Measurements from ENCODE around the gene NGFR.
"Not testable (repeated sequence)": the region's sequence is repeated elsewhere in the genome, so short reads cannot be mapped to it uniquely, and the experiment has no call there.

Gene NGFR

DNA sequence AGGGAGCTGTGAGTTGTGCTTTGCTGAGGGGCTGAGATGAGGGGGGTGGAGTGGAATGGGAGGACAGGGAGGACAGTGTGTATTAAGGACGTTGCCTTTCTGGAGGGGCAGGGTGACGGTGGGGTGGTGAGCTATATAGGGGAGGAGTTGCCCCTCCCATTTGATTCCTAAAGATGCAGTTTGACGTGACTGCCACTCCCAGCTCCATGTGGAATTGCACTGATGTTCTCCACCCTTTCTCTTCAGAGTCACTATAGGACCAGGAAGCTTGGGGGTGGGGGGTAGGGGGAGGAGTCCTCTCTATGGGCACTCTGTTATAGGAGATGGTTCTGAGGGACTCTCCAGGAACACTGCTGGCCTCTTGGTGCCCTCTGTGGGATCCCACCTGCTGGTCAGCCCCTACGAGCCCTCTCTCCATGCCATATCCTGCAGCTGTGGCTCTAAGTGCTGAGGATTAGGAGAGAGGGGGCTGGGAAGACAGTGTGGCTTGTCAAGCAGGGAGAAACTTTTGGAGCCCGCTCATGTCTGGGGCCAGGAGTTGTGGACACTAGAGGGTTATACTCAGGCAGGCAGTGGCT is 3.8 kb upstream of the NGFR start:
- no peak for DNase-seq (ENCODE audit: low spot score in 2 of 2)
- H3K27me3 Mint-ChIP-seq, result peaks cover 48% of the 10 kb centered on the region
- peaks cover 3% of the 10 kb centered on the region for H3K36me3 Mint-ChIP-seq (ENCODE audit: insufficient read depth)
- no peaks in the 10 kb centered on the region for H3K9me3 Mint-ChIP-seq
- H3K4me1 Mint-ChIP-seq, result peaks cover 22% of the 10 kb centered on the region
- no peak for ATAC-seq (replicated peaks; ENCODE audit: extremely low read depth, poor library complexity, severe bottlenecking)
- H3K27ac Mint-ChIP-seq (ENCODE audit: low read depth), result no peak overlapping the region
- H3K4me3 Mint-ChIP-seq, result no peak overlapping the region

DNA sequence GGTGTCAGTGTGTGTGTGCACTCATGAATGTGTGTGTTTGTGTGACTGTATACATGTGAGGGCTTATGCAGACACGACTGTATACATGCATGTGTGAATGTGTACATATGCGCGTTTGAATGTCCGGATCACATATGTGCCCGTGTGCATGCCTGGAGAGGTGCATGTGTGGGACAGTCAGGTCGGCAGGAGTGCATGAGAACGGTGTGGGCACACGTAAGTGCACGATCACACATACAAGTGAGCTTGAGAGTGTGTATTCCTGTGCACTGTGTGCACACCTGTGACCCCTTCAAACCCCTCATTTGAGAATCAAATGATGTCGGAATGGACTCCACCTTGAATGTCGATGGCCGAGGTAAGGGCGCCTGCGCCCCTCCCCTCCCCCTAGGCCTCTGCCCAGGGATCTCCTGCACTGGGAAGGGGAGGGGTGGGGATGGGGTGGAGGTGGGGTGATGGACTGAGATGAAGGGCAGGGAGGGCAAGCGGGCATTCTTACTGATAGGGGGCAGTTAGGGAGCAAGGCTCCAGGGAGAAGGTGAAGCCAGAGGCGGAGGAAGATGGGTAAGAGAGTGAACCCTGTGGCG is 601 bp upstream of the NGFR start:
- peak overlapping the region; percentile 84 for H3K4me3 Mint-ChIP-seq
- peaks cover 42% of the 10 kb centered on the region for H3K27me3 Mint-ChIP-seq
- no peak for DNase-seq (ENCODE audit: low spot score in 2 of 2)
- H3K9me3 Mint-ChIP-seq, result no peaks in the 10 kb centered on the region
- no peak overlapping the region for H3K27ac Mint-ChIP-seq (ENCODE audit: low read depth)
- peaks cover 6% of the 10 kb centered on the region for H3K36me3 Mint-ChIP-seq (ENCODE audit: insufficient read depth)
- H3K4me1 Mint-ChIP-seq, result peaks cover 41% of the 10 kb centered on the region
- no peak for ATAC-seq (replicated peaks; ENCODE audit: extremely low read depth, poor library complexity, severe bottlenecking)

DNA sequence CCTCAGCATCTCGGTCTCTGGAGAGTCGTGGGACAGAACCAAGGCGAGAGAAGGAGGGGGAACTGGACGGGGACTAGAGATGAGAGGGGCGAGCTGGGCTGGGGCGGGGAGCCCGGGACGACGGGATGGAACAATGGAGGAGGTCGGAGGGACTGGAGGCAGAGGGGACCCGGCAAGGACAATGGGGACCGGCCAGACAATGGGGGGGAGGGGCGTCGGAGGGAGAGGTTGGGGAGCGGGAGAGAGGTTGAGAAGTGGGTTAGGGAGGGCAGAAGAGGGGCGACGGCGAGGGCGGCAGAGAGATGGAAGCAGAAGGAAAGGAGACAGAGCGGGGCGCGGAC is 719 bp downstream of the NGFR start:
- Mint-ChIP-seq H3K36me3 (ENCODE audit: insufficient read depth) (peaks cover 6% of the 10 kb centered on the region), H3K27me3 (peaks cover 42% of the 10 kb centered on the region), H3K9me3 (no peaks in the 10 kb centered on the region), H3K27ac (ENCODE audit: low read depth) (no peak overlapping the region), H3K4me3 (peak overlapping the region; percentile 84), H3K4me1 (peaks cover 41% of the 10 kb centered on the region)
- no peak for DNase-seq (ENCODE audit: low spot score in 2 of 2)
- no peak for ATAC-seq (replicated peaks; ENCODE audit: extremely low read depth, poor library complexity, severe bottlenecking)

DNA sequence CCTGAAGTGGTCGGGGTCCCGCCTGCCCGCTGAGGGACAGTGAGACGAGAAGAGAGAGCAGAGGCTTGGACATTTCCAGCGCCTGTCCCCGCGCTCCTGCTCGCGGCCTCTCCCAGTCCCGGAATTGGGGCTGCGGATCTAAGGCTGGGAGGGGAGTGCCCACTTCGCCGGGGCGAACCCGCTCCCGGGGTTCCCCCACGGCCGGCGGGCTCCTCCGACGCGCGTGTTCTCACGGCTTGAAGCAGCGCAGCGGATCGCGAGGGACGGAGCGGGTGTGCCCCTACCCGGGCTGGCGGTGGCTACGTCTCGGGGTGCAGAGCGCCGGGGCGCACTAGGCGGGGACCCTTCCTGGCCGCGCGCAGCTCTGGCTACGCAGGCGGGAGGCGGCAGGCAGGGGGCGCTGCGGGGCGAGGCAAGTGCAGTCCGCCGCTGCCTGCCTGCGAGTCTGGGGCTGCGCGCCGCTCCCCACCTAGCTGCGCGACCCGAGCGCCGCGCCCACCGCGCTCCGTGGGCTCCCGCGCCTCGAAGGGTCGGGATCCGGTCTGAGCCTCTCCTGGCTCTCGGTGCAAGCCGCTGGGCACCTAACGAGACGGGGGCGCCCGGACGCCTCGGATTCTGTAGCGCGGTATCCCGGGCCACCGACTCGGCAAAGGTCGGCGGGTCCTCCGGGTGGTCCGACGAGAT is 1.2 kb downstream of the NGFR start:
- H3K4me1 Mint-ChIP-seq, result peaks cover 41% of the 10 kb centered on the region
- H3K4me3 Mint-ChIP-seq, result peak overlapping the region; percentile 84
- H3K27me3 Mint-ChIP-seq, result peaks cover 43% of the 10 kb centered on the region
- peak; percentile 71 to 86 for DNase-seq (ENCODE audit: low spot score in 2 of 2)
- no peak overlapping the region for H3K27ac Mint-ChIP-seq (ENCODE audit: low read depth)
- H3K9me3 Mint-ChIP-seq, result no peaks in the 10 kb centered on the region
- ATAC-seq (replicated peaks; ENCODE audit: extremely low read depth, poor library complexity, severe bottlenecking), result peak; percentile 87
- H3K36me3 Mint-ChIP-seq (ENCODE audit: insufficient read depth), result peaks cover 6% of the 10 kb centered on the region

DNA sequence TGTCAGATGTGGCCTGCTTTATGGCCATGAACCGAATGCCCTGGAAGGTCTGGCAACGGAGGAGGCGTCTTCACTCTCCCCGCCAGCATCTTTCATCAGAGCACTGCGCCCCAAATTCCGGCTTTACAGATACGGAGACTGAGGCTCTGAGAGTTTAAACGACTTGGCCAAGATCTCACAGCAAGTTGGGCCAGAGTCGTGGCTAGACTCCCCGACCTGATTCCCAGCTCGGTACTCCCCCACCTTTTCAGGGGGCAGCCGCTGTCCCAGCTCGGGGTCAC is 1.7 kb downstream of the NGFR start:
- ATAC-seq (replicated peaks; ENCODE audit: extremely low read depth, poor library complexity, severe bottlenecking), result no peak
- peaks cover 48% of the 10 kb centered on the region for H3K27me3 Mint-ChIP-seq
- H3K27ac Mint-ChIP-seq (ENCODE audit: low read depth), result no peak overlapping the region
- H3K36me3 Mint-ChIP-seq (ENCODE audit: insufficient read depth), result peaks cover 6% of the 10 kb centered on the region
- peak overlapping the region; percentile 84 for H3K4me3 Mint-ChIP-seq
- H3K9me3 Mint-ChIP-seq, result no peaks in the 10 kb centered on the region
- no peak for DNase-seq (ENCODE audit: low spot score in 2 of 2)
- peaks cover 41% of the 10 kb centered on the region for H3K4me1 Mint-ChIP-seq

DNA sequence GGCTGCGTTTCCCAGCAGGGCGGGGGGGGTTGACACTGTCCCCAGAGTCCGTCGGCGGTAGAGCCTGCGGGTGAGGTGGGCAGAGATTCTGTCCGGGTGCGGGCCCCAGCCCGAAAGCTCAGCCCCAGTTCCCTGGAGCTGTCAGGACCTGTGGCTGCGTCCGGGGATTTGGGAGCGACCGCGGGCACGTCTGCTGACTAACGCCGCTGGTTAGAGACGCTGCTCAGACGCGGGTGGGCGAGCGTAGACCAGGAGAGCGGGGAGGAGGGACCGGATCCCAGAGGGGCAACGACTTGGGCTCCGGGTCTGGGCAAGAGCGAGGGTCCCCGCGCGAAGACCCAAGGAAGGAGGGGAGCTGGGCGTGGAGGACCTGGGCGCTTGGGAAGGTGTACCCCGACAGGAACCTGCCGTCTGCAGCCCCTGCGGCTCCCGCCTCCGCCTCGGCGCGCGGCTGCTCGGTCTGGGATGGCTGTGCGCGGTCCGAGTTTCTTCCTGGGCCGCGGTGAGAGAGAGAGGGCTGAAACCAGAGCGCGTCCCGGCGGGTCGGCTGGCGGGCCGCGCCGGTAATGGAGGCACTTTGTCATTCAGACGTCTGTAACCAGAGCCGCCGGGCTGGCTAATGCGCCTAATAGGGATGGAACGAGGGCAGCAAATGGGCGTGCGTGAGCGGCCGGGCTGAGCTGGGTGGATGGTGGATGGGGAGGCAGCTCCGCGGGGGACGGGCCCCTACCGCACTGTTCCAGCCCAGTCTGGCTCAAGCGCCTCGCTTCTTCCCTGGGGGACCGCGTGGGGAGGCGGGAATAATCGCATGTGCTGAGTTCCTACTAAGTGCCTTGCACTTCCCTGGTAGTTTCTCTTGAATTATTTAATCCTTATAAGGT is 2.3 kb downstream of the NGFR start:
- Mint-ChIP-seq H3K4me3 (peak overlapping the region; percentile 84), H3K27me3 (peaks cover 53% of the 10 kb centered on the region), H3K9me3 (no peaks in the 10 kb centered on the region), H3K4me1 (peaks cover 41% of the 10 kb centered on the region), H3K27ac (ENCODE audit: low read depth) (no peak overlapping the region), H3K36me3 (ENCODE audit: insufficient read depth) (peaks cover 6% of the 10 kb centered on the region)
- DNase-seq (ENCODE audit: low spot score in 2 of 2) (no peak), ATAC-seq (replicated peaks; ENCODE audit: extremely low read depth, poor library complexity, severe bottlenecking) (no peak)

DNA sequence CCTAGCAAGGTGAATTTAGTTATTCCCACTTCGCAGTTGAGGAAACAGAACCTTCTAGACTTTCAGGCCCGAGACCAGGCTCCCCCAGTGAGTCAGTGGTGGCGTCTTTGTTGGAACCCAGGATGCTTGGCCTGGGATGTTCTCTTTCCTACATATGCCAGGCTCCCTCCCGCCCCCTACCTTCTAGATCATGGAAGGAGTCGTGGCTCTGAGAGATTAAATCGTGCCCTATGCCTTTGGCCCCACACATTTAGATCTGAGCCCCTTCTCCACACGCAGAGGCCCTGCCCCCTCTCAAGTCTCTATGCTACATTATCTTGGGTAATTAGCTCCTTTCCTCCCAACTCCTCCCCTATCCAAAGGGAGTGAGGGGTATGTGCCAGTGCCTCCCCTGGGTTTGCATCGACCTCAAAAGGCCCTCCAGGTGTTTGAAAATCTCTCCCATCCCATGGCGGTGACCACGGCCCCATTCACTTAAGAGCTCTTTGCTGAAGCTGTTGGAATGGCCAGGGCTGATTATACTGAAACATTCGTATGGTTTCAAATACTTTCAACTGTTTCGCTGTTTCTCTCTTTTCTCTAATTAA is 3.0 kb downstream of the NGFR start:
- Mint-ChIP-seq H3K4me3 (peak overlapping the region; percentile 84), H3K9me3 (no peaks in the 10 kb centered on the region), H3K36me3 (ENCODE audit: insufficient read depth) (peaks cover 4% of the 10 kb centered on the region), H3K27me3 (peaks cover 61% of the 10 kb centered on the region), H3K4me1 (peaks cover 41% of the 10 kb centered on the region), H3K27ac (ENCODE audit: low read depth) (no peak overlapping the region)
- DNase-seq (ENCODE audit: low spot score in 2 of 2), result no peak
- ATAC-seq (replicated peaks; ENCODE audit: extremely low read depth, poor library complexity, severe bottlenecking), result no peak

DNA sequence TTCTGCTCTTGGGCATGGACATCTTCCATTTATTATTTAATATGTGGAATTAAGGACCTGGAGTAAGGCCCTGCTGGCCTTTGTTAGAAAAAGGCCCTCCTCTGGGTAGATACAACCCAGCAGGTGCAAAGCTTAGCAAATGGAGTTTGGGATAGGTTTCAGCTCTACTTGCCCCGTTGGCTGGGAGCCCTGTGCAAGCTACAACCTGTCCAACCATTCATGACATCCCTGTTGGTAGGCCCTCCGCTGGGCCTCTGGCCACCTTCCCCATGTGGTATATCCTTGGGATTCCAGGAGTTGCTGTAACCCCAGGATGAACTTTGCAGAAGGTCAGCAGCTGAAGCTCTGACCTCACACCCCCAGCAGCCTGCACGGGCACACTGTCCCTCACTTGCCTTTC is 6.4 kb downstream of the NGFR start:
- Mint-ChIP-seq H3K9me3 (no peaks in the 10 kb centered on the region), H3K4me3 (no peak overlapping the region), H3K27me3 (peaks cover 92% of the 10 kb centered on the region), H3K4me1 (peaks cover 23% of the 10 kb centered on the region), H3K27ac (ENCODE audit: low read depth) (no peak overlapping the region), H3K36me3 (ENCODE audit: insufficient read depth) (peaks cover 5% of the 10 kb centered on the region)
- ATAC-seq (replicated peaks; ENCODE audit: extremely low read depth, poor library complexity, severe bottlenecking), result no peak
- no peak for DNase-seq (ENCODE audit: low spot score in 2 of 2)

DNA sequence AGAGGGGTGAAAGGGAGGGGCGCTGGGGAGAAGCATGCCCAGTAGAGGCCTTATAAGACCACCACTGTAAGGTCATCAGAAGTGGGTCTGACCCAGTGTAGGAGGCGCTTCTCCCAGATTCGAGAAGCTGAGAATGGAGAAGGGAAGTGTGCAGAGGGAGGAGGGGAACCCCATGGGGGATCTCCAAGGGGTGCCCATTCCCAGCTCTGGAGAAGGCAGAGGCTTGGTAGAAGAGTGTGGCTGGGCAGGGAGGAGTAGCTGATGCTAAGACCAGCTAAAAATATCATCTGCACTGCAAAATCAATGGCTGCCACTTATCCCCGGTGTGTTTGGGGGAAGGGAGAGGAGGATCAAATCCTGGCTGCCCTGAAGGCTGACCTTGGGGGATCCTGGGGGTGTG is 7.2 kb downstream of the NGFR start:
- no peak overlapping the region for H3K27ac Mint-ChIP-seq (ENCODE audit: low read depth)
- peaks cover 97% of the 10 kb centered on the region for H3K27me3 Mint-ChIP-seq
- DNase-seq (ENCODE audit: low spot score in 2 of 2) (no peak), ATAC-seq (replicated peaks; ENCODE audit: extremely low read depth, poor library complexity, severe bottlenecking) (no peak)
- H3K9me3 Mint-ChIP-seq, result no peaks in the 10 kb centered on the region
- H3K4me1 Mint-ChIP-seq, result peaks cover 19% of the 10 kb centered on the region
- peaks cover 2% of the 10 kb centered on the region for H3K36me3 Mint-ChIP-seq (ENCODE audit: insufficient read depth)
- H3K4me3 Mint-ChIP-seq, result no peak overlapping the region

DNA sequence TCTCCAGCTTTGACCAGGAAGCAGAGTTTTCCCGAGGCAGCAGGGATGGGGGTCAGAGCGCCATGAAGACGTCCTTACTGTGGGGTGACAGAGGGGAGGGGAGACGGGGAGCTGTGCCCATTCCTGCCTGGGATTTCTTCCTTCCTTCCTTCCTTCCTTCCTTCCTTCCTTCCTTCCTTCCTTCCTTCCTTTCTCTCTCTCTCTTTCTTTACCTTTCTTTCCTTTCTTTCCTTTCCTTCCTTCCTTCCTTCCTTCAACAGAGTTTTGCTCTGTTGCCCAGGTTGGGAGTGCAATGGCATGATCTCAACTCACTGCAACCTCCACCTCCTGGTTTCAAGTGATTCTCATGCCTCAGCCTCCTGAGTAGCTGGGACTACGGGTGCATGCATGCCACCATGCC is 7.6 kb downstream of the NGFR start:
- H3K27ac Mint-ChIP-seq (ENCODE audit: low read depth); ATAC-seq (replicated peaks; ENCODE audit: extremely low read depth, poor library complexity, severe bottlenecking); H3K9me3 Mint-ChIP-seq; DNase-seq (ENCODE audit: low spot score in 2 of 2); H3K4me3 Mint-ChIP-seq; H3K36me3 Mint-ChIP-seq (ENCODE audit: insufficient read depth): not testable (repeated sequence)
- peaks cover 15% of the 10 kb centered on the region for H3K4me1 Mint-ChIP-seq
- peaks cover 97% of the 10 kb centered on the region for H3K27me3 Mint-ChIP-seq

DNA sequence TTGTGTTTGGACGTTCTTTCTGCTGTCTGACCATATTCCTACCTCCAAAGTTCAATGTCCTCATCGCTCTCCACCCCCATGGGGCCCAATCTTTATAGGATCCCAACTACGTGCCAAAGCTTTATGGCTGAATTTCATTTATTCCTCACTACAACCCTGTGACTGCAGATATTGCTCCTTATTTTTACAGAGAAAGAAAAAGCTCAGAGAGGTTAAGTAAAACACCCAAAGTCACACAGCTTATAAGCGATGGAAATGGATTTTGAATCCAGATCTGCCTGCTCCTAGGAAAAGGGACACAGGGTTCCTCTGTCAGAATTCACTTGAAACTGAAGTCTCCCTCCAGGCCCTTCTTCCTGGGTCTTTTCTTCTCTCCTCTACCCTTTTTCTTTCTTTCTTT is 9.3 kb downstream of the NGFR start:
- Mint-ChIP-seq H3K4me3 (no peak overlapping the region), H3K9me3 (no peaks in the 10 kb centered on the region), H3K27ac (ENCODE audit: low read depth) (no peak overlapping the region), H3K36me3 (ENCODE audit: insufficient read depth) (peaks cover 2% of the 10 kb centered on the region), H3K4me1 (no peaks in the 10 kb centered on the region), H3K27me3 (peaks cover 96% of the 10 kb centered on the region)
- ATAC-seq (replicated peaks; ENCODE audit: extremely low read depth, poor library complexity, severe bottlenecking) (no peak), DNase-seq (ENCODE audit: low spot score in 2 of 2) (no peak)

DNA sequence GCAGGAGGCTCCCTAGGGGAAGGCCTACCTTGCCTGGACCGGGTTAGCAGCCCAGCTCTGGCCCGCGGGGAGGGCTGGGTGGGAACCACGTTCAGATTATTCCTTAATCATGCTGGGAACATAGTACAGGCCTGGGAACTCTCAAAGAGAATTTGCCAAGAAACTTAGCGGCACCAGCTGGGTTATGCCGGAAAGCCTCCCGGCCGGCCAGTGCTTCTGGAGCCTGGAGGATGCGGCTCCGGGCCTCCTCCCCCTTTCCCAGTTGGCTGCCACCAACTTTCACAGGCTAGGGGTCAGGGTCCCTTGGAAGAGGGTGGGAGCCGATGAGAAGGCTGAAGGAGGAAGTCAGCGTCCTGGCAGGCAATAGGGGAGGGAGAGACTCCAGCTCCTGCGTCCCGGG is 10.8 kb downstream of the NGFR start:
- peaks cover 2% of the 10 kb centered on the region for H3K36me3 Mint-ChIP-seq (ENCODE audit: insufficient read depth)
- H3K27me3 Mint-ChIP-seq, result peaks cover 94% of the 10 kb centered on the region
- H3K4me1 Mint-ChIP-seq, result no peaks in the 10 kb centered on the region
- H3K27ac Mint-ChIP-seq (ENCODE audit: low read depth), result no peak overlapping the region
- ATAC-seq (replicated peaks; ENCODE audit: extremely low read depth, poor library complexity, severe bottlenecking) (no peak), DNase-seq (ENCODE audit: low spot score in 2 of 2) (no peak)
- H3K9me3 Mint-ChIP-seq, result no peaks in the 10 kb centered on the region
- no peak overlapping the region for H3K4me3 Mint-ChIP-seq
